ENCODE measurements around the gene AFMID. TPM values are rescaled to one million over a fixed set of nuclear protein-coding genes. Genes with fewer than 3 reads are reported as not detected.

Gene AFMID
- total and polyA plus RNA-seq, 9 of the 15 experiments (the other 6 are each of a cell fraction or from before 2014, with no cell fraction given), result 62.1 to 188 (median 74.4) TPM

GRCh38 chr17:78250891-78251772 is 64.0 kb downstream of the AFMID start:
- no peak overlapping the region for H3K4me2 ChIP-seq (ENCODE audit: insufficient read depth, low read length)
- no peak overlapping the region for H3K27ac ChIP-seq (ENCODE audit: extremely low read depth, low read depth, low read length)
- peak; percentile 87 for FAIRE-seq
- H3K9me1 ChIP-seq (ENCODE audit: control insufficient read depth, insufficient read depth, low read length), result no peaks in the 10 kb centered on the region
- no peak overlapping the region for H3K4me3 ChIP-seq
- H3K4me1 ChIP-seq (replicated peaks in 1 of 2; ENCODE audit: control insufficient read depth in 2 of 2, insufficient read depth in 2 of 2, low read length in 2 of 2), result peaks cover 32 to 80% of the 10 kb centered on the region in 2 experiments
- intact Hi-C loops (cut with micrococcal nuclease) (loop anchor here (1.0 kb wide), 1 partner anchor 166 kb away; no protein-coding TSS in a partner anchor), in situ Hi-C loops (cut with MboI) (no loop called here)
- BruUV-seq (replicated peaks), result no TSS peak
- H3K9me3 ChIP-seq (replicated peaks; ENCODE audit: control insufficient read depth, insufficient read depth, low read depth, low read length), result no peaks in the 10 kb centered on the region
- DNase-seq (ENCODE audit: extremely low read depth in 1 of 4, low spot score in 3 of 4), result peak; percentile 90 to 94 (median 92)
- H3K79me2 ChIP-seq (ENCODE audit: control insufficient read depth, insufficient read depth, low read length), result peaks cover 11% of the 10 kb centered on the region
- ChIA-PET POLR2A (interaction anchor here (0.6 to 1.5 kb wide), 8 partner anchors 25 to 226 kb away, joined by 3 to 9 read pairs (median 3); partner anchors contain the start of gene BIRC5), CTCF (ENCODE audit: low intra/inter-chr PET ratio) (interaction anchor here (0.6 to 3.2 kb wide), 9 partner anchors 64 to 310 kb away, joined by 3 to 37 read pairs (median 5); no protein-coding TSS in a partner anchor)
- H3K9ac ChIP-seq (ENCODE audit: insufficient read depth in 1 of 2, low read depth in 2 of 2, low read length in 2 of 2), result peak overlapping the region in 1 of 2 experiments; percentile 80; a peak in 2 of 4 replicates
- 35% methylated on average over 27 of the region's 27 CpGs for WGBS (ENCODE audit: insufficient coverage, low coverage, missing lambda C conversion rate)
- no peaks in the 10 kb centered on the region for H3K27me3 ChIP-seq (ENCODE audit: control insufficient read depth in 2 of 2, insufficient read depth in 2 of 2, low read length in 2 of 2)
- ATAC-seq, result peak; percentile 87
- H2AFZ ChIP-seq (ENCODE audit: low read depth, low read length), result 0 out of 2 replicates have a peak overlapping the region, but pooled peaks have one; percentile 4
- H3K36me3 ChIP-seq (ENCODE audit: control insufficient read depth, insufficient read depth, low read length), result no peaks in the 10 kb centered on the region
- H4K20me1 ChIP-seq (replicated peaks; ENCODE audit: control insufficient read depth, insufficient read depth, low read length), result no peaks in the 10 kb centered on the region
- no peak for TF ChIP-seq PRMT5 (CRISPR knock-in tag; IDR thresholded peaks at IDR 0.05)
- no peak for TF ChIP-seq SRSF9 (IDR thresholded peaks at IDR 0.05; ENCODE audit: borderline replicate concordance, low read depth, low read length)
- TF ChIP-seq MTA2 (IDR thresholded peaks at IDR 0.05; ENCODE audit: low read depth), result no peak
- no peak for TF ChIP-seq ZFP30 (CRISPR knock-in tag; IDR thresholded peaks at IDR 0.05; ENCODE audit: borderline replicate concordance)
- peak; percentile 58; the same call in 1 of the 2 replicates for TF ChIP-seq ESRRA (IDR thresholded peaks at IDR 0.05; ENCODE audit: borderline replicate concordance, low read depth)
- TF ChIP-seq KDM5B (IDR thresholded peaks at IDR 0.05; ENCODE audit: insufficient replicate concordance, low read depth, low read length), result no peak
- TF ChIP-seq NKRF (IDR thresholded peaks at IDR 0.05; ENCODE audit: borderline replicate concordance), result no peak
- TF ChIP-seq ZBTB7A (IDR thresholded peaks at IDR 0.05; ENCODE audit: borderline replicate concordance, control insufficient read depth, low read depth, low read length), result peak; percentile 93
- no peak for TF ChIP-seq ZNF436 (CRISPR knock-in tag; IDR thresholded peaks at IDR 0.05)
- no peak for TF ChIP-seq PRPF4 (IDR thresholded peaks at IDR 0.05; ENCODE audit: insufficient read depth, low read depth, low read length, poor library complexity, severe bottlenecking)
- peak; percentile 70; the same call in 1 of the 2 replicates for TF ChIP-seq KLF6 (CRISPR knock-in tag; IDR thresholded peaks at IDR 0.05; ENCODE audit: borderline replicate concordance)
- TF ChIP-seq FOXA3 (CRISPR knock-in tag; conservative IDR thresholded peaks at IDR 0.05 in 1 of 2, IDR thresholded peaks at IDR 0.05 in 1 of 2), result no peak
